Measurements from ENCODE around the gene DAPK1. TPM values are rescaled to one million over a fixed set of nuclear protein-coding genes. Genes with fewer than 3 reads are reported as not detected.

DAPK1 gene
- total RNA-seq, 1 donor from 2014 or later = 168 TPM

DNA sequence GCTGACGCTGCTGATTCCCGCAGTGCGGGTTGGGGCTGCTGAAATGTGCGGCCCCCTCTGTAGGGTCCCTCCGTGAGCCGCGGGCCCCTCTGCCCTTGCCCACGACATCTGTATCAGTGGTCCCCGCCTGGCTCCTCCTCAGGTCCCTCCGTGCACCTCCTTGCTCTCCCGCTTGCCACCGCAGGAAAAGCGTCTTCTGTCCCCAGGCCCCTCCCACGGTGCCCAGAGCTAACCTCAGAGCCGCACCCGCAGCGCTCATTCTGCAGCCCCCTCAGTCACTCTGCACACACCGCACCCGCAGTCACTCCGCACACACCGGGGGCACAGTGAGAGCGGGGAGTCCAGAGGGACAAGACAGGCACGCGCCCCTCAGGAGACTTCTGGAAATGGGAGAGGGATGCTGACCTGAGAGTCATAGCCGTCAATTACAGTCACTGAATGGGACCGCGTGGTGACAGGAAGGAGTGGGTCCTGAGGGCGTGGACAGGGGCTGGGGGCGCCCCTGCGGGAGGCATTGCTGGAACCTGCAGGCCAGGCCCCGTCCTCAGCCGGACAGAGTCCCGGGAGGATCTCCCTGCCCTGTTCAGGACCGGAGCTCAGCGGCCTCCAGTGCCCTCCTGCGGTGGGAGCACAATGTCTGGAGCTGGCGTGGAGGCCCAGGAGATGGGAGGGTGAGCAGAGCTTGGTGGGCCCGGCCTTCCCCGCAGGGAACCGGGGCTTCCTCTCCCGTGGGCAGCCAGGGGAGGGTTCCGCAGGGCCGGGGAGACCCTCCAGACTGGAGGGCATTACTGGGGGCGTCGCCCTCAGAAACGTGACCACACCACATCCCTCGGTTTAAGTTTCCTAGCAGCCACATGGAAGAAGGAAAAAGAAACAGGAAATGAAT lies 162.1 kb downstream of the DAPK1 start:
- peaks cover 51% of the 10 kb centered on the region for H3K36me3 ChIP-seq
- intact Hi-C loops (cut with DNase I) = loop anchor here (10.0 kb wide), 1 partner anchor 325 kb away; no protein-coding TSS in a partner anchor
- H3K4me3 ChIP-seq = no peak overlapping the region
- no peak overlapping the region for H3K27ac ChIP-seq
- no peaks in the 10 kb centered on the region for H3K9me3 ChIP-seq
- H3K27me3 ChIP-seq = no peaks in the 10 kb centered on the region
- TF ChIP-seq, protein P1, sequence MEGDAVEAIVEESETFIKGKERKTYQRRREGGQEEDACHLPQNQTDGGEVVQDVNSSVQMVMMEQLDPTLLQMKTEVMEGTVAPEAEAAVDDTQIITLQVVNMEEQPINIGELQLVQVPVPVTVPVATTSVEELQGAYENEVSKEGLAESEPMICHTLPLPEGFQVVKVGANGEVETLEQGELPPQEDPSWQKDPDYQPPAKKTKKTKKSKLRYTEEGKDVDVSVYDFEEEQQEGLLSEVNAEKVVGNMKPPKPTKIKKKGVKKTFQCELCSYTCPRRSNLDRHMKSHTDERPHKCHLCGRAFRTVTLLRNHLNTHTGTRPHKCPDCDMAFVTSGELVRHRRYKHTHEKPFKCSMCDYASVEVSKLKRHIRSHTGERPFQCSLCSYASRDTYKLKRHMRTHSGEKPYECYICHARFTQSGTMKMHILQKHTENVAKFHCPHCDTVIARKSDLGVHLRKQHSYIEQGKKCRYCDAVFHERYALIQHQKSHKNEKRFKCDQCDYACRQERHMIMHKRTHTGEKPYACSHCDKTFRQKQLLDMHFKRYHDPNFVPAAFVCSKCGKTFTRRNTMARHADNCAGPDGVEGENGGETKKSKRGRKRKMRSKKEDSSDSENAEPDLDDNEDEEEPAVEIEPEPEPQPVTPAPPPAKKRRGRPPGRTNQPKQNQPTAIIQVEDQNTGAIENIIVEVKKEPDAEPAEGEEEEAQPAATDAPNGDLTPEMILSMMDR (IDR thresholded peaks at IDR 0.05) = no peak
- DNase-seq = no peak
- ATAC-seq = no peak
- H3K4me1 ChIP-seq = peaks cover 11% of the 10 kb centered on the region

DNA sequence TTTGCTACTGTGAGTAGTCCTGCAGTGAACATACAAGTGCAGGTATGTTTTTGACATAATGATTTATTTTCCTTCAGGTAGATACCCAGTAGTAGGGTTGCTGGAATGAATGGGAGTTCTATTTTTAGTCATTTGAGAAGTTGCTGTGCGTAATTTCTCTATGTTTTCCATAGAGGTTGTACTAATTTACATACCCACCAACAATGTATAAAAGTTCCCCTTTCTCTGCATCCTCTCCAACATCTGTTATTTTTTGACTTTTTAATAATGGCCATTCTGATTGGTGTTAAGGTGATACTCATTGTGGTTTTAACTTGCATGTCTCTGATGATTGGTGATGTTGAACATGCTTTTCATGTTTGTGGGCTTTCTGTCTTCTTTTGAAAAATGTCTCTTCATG lies 163.6 kb downstream of the DAPK1 start:
- TF ChIP-seq, protein P1 (IDR thresholded peaks at IDR 0.05) = no peak
- Histone ChIP-seq H3K4me1 (peaks cover 11% of the 10 kb centered on the region), H3K27me3 (no peaks in the 10 kb centered on the region), H3K4me3 (no peak overlapping the region), H3K9me3 (no peaks in the 10 kb centered on the region), H3K27ac (no peak overlapping the region), H3K36me3 (peaks cover 41% of the 10 kb centered on the region)
- DNase-seq = no peak
- intact Hi-C loops (cut with DNase I) = loop anchor here (10.0 kb wide), 1 partner anchor 326 kb away; no protein-coding TSS in a partner anchor
- ATAC-seq = no peak

DNA sequence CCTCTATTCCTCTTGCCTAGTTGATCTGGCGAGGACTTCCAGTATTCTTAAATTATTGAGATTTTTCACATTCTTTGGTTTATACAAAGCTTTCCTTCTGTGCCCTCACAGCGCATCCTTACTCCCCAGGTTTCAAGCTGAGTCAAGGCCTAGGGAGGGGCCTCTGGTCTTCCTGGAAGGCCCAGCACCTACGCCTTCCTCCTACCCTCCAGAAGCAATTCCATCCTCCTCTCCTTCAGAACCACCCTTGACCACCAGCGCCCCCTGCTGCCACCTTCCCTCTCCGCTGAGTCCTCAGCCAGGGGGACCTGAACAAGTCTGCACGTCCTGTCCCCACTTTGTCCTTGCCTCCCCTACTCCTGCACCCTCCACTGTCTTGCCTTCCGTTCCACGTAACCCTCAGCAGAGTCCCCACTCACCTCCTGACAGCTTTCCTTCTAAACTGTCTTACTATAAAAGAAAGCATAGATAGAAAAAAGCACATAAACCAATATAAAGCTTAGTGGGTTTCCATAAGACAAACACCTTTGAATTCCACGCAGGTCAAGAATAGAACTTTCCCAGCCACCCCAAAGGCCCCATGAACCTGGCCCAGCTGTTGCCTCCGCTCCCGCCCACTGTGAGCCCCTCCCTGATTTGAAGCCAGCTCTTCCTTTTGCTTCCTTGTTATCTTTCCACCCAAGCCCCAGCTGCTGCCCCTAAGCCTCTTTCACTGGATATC lies 165.3 kb downstream of the DAPK1 start:
- TF ChIP-seq, protein P1 (IDR thresholded peaks at IDR 0.05) = peak; percentile 68
- intact Hi-C loops (cut with DNase I) = loop anchor here (10.0 kb wide), 1 partner anchor 328 kb away; no protein-coding TSS in a partner anchor
- Histone ChIP-seq H3K4me1 (peaks cover 11% of the 10 kb centered on the region), H3K27ac (no peak overlapping the region), H3K27me3 (no peaks in the 10 kb centered on the region), H3K36me3 (peaks cover 42% of the 10 kb centered on the region), H3K4me3 (no peak overlapping the region), H3K9me3 (no peaks in the 10 kb centered on the region)
- ATAC-seq (peak; percentile 89), DNase-seq (peak; percentile 91)

DNA sequence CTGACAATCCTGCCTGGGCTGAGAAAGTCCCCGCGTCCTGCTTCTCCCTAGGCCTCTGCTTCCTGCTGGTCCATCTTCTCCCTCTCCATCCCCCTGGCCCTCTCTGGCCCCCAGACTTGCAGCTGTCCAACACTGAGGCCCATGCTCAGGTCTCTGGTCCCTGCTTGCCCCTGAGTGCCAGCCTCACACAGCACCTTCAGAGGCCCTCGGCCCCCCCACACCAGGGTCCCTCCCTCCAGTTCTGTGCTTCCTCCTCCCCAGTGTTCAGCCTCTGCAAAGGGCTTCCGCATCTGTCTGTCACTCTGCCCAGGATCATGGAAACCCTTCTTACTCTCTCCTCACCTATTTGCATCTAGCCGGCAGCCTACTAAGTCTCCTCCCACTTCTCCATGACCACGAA lies 165.9 kb downstream of the DAPK1 start:
- Histone ChIP-seq H3K4me3 (no peak overlapping the region), H3K27ac (no peak overlapping the region), H3K4me1 (peaks cover 11% of the 10 kb centered on the region), H3K27me3 (no peaks in the 10 kb centered on the region), H3K36me3 (peaks cover 42% of the 10 kb centered on the region), H3K9me3 (no peaks in the 10 kb centered on the region)
- ATAC-seq = no peak
- DNase-seq = no peak
- intact Hi-C loops (cut with DNase I) = loop anchor here (10.0 kb wide), 1 partner anchor 329 kb away; no protein-coding TSS in a partner anchor
- TF ChIP-seq, protein P1 (IDR thresholded peaks at IDR 0.05) = no peak

DNA sequence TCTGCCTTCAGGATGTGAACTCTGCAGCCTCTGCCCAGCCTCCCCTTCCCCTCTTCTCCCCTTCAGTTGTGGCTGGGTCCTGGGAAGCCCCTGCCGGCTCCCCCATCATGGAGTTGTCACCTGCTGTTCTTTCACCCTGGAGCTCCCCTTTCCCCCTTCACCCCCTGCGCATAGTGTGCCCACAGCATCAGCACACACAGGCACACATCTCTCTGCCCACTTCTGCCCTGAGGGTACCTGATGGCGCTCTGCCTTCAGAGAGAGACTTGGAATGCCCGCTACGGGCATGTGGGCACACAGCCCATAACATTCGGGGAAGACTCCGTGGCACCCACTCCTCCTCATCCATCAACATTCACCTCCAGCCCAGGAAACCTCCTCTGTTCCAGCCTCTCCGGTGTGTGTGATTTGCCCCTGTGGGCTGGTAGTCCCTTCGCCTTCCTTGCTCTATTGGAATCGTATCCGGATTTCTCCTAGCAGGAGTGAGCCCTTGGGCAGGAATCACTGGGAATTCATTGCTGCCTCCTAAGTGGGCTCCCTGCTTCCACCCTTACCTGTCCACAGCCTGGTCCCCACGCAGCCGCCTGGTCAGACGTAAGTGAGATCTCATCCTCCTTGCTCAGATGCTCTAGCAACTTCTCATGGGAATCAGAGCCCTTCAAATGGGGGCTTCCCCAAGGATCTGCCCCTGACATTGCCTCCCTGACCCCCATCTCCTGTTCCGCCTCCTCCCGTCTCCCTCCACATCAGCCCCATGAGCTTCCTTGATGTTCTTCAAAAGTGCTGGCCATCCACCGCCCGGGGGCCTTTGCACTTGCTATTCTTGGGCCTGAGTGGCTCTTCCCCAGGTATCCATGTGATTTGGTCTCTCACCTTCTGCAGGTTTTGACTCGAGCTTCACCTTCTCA lies 166.7 kb downstream of the DAPK1 start:
- Histone ChIP-seq H3K36me3 (peaks cover 42% of the 10 kb centered on the region), H3K9me3 (no peaks in the 10 kb centered on the region), H3K27ac (no peak overlapping the region), H3K27me3 (no peaks in the 10 kb centered on the region), H3K4me3 (no peak overlapping the region), H3K4me1 (peaks cover 11% of the 10 kb centered on the region)
- TF ChIP-seq, protein P1 (IDR thresholded peaks at IDR 0.05) = no peak
- intact Hi-C loops (cut with DNase I) = loop anchor here (10.0 kb wide), 1 partner anchor 330 kb away; no protein-coding TSS in a partner anchor
- no peak for DNase-seq
- ATAC-seq = no peak

Data from upper lobe of right lung (tissue), 1 donor.